IPS-NIHi7 (cell line): ENCODE measurements around the gene MSI2.
A peak's percentile ranks its signal among the peaks of the same experiment; 100 is the strongest.

Experiments used
- DNase-seq: peaks from one replicate; pipeline ENCODE4 v3.0.0; 2012; ENCODE audit warnings: mixed read lengths; ENCODE audit errors: extremely low spot score

MSI2 gene

DNA sequence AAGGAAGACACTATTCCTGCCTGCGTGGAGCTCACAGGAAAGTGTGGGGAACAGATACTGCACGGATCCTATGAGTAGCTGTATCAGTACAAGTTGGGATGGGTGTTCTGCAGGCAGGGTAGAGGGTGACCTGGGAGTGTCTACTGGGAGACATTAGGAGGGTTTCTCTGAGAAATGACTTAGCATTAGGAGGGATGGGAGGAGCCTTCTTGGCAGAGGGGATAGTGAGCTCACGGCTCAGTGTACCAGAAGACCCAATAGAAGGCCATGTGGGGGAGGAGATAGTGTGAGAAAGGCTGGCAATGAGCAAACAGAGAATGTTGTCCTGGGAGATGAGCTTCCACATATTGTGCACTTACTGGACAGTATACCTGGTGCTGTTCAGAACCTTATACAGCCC, 109.1 kb downstream of the MSI2 start:
- DNase-seq = no peak

DNA sequence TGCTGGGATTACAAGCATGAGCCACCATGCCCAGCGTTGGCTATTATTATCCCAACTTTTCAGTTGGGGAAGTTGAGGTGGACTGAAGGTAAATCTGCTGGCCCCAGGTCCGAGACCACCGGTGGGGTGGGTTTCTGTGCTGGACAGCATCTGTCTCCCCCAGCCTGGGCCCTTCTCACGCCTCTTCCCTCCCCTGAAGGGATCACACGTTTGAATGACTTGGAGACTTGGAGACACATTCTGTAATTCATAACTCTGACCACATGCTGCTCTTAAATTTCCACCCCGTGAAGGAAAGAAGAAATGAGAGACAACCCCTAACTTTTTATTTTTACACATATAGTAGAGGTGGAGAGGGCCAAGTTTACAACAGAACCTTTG, 109.8 kb downstream of the MSI2 start:
- no peak for DNase-seq

DNA sequence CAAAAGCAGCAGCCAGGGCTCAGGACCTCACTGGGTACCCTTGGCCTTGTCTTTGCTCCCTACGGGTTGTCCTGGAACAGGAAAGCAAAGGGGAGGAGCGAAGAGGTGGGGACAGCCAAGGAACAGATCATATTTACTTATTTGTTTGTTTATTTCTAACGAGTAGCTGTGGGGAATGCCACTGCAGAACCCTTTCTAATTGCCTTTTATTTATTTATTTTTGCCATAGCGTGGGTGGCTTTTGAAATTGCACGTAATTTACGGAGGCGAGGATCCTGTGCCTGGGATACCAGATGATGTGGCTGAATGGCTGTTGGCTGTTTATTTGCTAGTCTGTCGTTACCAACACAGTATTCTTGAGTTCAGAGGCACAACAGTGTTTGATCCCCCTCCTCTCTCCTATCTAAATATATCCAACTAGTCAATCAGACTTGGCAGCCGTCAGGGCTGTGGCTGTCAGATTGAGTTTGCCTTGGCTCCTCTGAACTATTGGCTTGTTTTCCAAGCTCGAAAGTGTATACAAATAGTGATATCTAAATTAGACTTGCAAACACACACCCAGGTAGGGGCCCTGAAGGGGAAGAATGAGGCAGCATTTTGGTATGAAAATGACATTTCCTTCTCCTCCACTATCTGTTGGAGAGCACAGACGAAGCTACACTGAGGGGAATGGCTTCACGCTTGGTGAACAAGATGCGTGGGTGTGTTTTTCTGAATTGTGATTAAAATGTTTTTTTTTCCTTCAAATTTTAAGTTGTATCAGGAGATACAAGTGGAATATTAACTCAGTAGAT, 110.4 kb downstream of the MSI2 start:
- DNase-seq = no peak

DNA sequence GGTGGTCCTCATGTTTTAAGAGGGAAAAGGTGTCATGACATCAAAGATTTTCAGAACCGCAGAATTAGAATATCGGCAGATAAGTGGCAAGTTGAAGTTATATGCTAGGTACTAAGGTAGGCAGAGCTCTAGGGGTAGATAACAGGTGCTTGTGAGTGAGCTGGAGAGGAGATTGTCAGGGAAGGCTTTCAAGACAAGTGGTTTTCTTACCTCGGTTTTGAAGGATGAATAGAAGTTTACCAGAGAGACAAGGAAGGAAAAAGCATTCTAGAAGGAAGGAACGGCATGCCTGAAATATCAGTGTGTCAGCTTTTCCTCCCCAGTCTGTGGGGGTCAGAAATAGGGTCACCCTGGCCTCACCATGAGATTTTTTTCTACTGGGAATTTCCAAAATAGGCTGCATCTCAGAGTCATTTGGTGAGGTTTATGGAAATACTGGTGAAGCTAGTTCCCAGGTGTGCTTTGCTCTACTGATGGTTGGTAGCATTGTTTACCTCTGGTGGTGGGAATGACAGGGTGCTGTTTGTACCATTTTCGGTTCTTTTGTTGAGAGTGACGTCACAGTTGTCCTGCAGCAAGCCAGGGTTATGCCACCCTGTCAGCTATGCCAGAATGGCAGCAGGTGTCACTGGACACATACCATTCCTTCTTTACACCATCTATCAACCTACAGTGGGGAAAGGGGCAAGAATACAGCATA, 112.5 kb downstream of the MSI2 start:
- no peak for DNase-seq

- no peak for DNase-seq
Observed at GRCh38 chr17:57369509-57369945, 113.2 kb downstream of the MSI2 start.

DNA sequence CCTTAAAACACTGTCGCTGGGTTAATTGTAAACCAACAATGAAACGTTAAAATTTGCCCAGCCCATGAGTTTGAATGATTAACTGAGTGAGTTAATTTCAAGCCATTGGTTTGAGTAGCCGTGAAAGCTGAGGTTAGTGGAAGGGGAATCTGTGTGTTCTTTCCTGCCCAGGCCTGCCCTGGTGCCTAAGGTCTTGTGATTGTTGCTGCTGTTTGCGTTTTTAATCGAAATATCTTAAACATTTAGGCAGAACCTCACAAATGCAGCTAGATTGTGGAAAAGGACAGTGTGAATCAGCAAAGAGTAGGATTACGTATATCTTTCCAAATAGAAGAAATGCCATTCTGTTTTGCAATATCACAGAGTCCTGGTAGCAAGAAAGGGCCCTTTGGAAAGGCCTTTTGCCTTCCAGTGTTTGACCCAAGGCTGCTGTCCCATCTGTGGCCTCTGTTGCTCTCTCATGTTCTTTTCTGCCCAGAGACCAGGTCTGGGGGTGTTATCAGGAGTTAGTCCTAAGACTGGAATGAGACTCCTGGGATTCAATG, 113.8 kb downstream of the MSI2 start:
- DNase-seq = no peak

DNA sequence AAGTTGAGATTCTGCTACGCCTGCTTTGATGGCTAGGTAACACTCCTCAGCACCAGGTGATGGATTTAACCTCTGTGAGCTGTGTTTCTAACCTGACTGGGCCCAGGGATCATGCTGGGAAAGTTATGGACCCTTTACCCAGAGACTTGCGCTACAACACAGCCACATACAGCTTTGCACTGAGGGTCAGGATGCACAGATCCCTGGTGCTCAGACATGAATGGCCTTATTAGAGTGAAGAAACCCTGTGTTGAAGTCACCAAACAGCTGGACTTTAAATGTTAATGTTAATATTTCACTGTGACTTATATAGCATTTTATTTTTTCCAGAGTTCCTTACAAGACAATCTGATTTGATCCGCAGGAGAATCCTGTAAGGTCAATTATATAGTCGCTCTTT, 114.3 kb downstream of the MSI2 start:
- DNase-seq = no peak

DNA sequence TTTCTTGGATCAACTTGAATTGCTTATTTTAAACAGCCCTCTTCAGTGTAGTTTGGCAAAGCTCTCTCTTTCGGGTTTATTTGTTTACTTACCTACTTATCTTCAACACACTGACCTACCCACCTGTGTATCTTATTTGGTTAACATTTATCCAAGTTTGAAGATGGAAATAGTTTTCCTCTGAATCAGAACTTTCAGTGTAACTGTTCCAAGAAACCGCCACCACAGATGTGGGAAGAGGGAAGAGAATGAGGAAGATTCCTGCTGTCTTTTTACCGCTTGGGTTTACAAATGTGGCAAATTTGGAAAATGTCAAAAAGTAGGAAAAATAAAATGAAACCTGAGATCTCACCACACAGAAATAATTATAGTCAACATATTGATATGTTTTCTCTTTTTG, 115.8 kb downstream of the MSI2 start:
- no peak for DNase-seq

- DNase-seq = no peak
Observed at GRCh38 chr17:57373048-57373447, 116.7 kb downstream of the MSI2 start.

- DNase-seq = no peak
Observed at GRCh38 chr17:57373756-57374155, 117.4 kb downstream of the MSI2 start.

DNA sequence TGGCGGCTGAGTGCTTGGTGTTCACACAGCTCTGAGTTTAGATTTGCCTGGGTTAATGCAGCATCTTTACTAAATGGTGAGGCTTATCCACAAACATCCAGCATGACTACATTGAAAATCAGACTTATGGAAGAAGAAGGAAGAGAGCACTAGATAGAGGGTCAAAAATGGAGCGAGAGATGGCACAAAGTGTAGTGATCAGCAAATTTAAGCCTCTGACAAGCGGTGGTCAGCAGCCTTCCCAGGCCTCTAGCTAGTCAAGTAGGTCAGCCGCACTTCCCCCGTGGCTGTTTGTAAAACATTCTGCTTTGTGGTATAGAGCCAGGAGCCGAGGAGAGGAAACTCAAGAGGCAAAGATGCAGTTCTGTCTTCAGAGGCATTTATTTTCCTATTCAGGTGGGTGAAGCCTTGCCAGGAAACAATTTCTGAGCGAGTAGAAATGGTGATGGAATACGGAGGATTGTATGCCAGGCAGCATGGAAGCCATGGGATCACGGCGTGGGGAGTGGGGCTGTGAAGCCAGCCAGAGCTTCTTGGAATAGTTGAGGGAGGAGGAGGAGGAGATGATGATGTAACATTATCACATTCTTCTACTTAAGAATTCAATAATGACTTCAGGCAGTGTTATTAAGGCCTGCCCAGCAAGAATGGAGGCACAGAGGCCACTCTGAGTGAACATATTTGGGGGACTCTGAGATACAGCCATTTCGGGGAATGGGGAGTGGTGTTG, 118.9 kb downstream of the MSI2 start:
- no peak for DNase-seq

- no peak for DNase-seq
Observed at GRCh38 chr17:57375770-57376225, 119.5 kb downstream of the MSI2 start.

DNA sequence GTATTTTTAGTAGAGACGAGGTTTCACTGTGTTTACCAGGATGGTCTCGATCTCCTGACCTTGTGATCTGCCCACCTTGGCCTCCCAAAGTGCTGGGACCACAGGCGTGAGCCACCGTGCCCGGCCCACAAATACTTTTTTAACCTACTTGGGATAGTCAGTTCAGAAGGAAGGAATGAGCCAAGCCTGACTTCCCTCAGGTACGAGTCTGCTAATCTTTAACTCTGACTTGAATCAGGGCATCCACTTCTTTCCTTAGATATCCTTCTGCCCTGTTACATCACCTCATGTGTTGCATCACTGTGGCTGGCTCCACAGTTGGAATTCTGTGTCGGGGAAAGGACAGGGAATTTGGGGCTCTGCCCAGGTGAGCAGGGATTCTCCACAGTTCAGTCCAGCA, 120.8 kb downstream of the MSI2 start:
- DNase-seq = no peak

DNA sequence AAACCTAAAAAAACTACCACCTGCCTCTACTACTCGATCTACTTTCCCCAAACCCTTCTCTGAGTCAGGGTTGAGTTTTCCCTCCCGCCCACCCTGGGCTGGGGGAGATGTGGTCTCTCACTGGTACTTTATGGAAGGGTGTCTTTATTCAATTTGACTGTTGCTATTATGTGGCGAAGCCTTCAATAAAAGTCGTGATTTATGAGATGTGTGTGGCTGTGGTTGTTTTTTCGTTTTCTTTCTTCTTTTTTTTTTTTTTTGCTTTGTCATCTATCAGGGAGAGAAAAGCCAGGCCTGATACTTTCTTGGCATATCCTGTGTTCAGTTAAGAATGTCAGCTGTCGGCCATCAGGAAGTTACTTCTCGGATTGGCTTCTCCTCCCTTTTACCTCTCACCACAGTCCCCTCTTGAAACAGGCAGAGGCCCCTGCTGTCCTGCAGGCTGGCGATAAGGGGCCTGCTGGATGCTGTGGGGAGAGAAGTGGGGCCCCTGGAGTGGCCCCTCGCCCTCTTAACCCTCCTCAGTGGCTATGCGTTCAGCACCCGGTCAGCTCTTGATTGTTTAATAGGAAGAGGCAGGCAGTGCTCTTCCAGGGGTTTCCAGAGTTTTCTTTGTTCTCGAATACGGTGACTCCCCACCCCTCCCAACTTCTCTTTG, 123.0 kb downstream of the MSI2 start:
- peak; percentile 44 for DNase-seq

GRCh38 chr17:57379895-57380434, 123.6 kb downstream of the MSI2 start:
- no peak for DNase-seq

DNA sequence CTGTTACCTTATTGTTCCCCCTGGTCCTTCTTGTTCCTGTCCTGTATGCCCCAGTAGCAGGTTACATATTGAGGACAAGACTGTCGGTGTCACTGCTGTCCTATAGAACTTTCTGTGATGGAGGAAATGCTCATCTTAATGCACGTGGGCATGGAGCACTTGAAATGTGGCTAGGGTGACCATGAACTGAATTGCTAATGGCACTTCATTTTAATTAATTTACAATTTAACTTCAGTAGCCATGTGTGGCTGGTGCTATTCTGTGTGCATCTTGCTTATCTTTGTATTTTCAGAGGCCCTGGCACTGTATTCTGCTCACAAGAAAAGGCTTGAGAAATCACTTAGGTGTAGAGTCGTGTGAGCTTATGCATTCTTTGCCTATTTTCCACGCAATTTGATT, 125.2 kb downstream of the MSI2 start:
- no peak for DNase-seq

- no peak for DNase-seq
Observed at GRCh38 chr17:57384219-57384618, 127.9 kb downstream of the MSI2 start.

- no peak for DNase-seq
Observed at GRCh38 chr17:57385975-57386374, 129.7 kb downstream of the MSI2 start.

- DNase-seq = no peak
Observed at GRCh38 chr17:57387575-57387974, 131.3 kb downstream of the MSI2 start.

GRCh38 chr17:57388131-57388725, 131.9 kb downstream of the MSI2 start:
- DNase-seq = no peak

GRCh38 chr17:57389473-57389872, 133.2 kb downstream of the MSI2 start:
- DNase-seq = no peak
